SK-N-SH (cell line): ENCODE data around the gene LDAH. TPM values are rescaled to one million over a fixed set of nuclear protein-coding genes. Genes with fewer than 3 reads are reported as not detected.

ENCODE experiments used
- CTCF ChIA-PET: fragments of 300-600, 350-600 bp; formaldehyde crosslinking; extraction: SDS; loops from one replicate; lab custom pipeline; 2021; lab: Yijun Ruan, JAX
- POLR2A ChIA-PET: fragments of 350-600 bp; sonication (Branson Sonifier 250); formaldehyde crosslinking; extraction: SDS; loops from one replicate; lab custom pipeline; 2020; ENCODE audit warnings: antibody characterized with exemption, inconsistent platforms; lab: Yijun Ruan, JAX
- DNase-seq: peaks from one replicate; pipeline ENCODE4 v3.0.0; 2012
- H2AFZ ChIP-seq: fragments of 200-600 bp; sonication (generic); 2 replicates; pipeline ENCODE4 v1.8.1; 2016; ENCODE audit warnings: antibody characterized with exemption, mild to moderate bottlenecking, low read depth
- H3F3A ChIP-seq: fragments of 200-600 bp; sonication (generic); replicated peaks from 2 replicates; pipeline ENCODE3; 2016; ENCODE audit warnings: antibody characterized with exemption, mild to moderate bottlenecking; ENCODE audit not compliant: insufficient read depth
- H3K27ac ChIP-seq, 2 experiments: fragments of 200-500 bp in 1 of 2; fragments of 200-600 bp in 1 of 2; sonication (Bioruptor generic) in 1 of 2; sonication (generic), shearing (Covaris generic) in 1 of 2; 2 replicates each; pipeline versions ENCODE4 v1.5.1 to v1.6.1; 2014 to 2016; ENCODE audit warnings: low read depth in 2 of 2, inconsistent platforms in 1 of 2, low read length in 1 of 2, mild to moderate bottlenecking in 1 of 2, mixed read lengths in 1 of 2
- H3K27me3 ChIP-seq: fragments of 200-600 bp; sonication (generic), shearing (Covaris generic); 2 replicates; pipeline ENCODE4 v1.6.1; 2016; ENCODE audit warnings: mixed run types; ENCODE audit not compliant: insufficient read depth
- H3K36me3 ChIP-seq, 2 experiments: fragments of 200-500 bp in 1 of 2; fragments of 200-600 bp in 1 of 2; sonication (Bioruptor generic) in 1 of 2; sonication (generic) in 1 of 2; replicated peaks in 1 of 2; 2 replicates each; pipeline versions ENCODE3 to v1.5.1; 2014 to 2016; ENCODE audit warnings: low read length in 1 of 2, mild to moderate bottlenecking in 1 of 2; ENCODE audit not compliant: insufficient read depth in 2 of 2, control insufficient read depth in 1 of 2
- H3K4me1 ChIP-seq, 2 experiments: fragments of 200-500 bp in 1 of 2; fragments of 200-600 bp in 1 of 2; sonication (Bioruptor generic) in 1 of 2; sonication (generic), shearing (Covaris generic) in 1 of 2; 2 replicates each; pipeline versions ENCODE4 v1.5.1 to v1.6.1; 2014 to 2016; ENCODE audit warnings: low read depth in 1 of 2, low read length in 1 of 2, mixed run types in 1 of 2; ENCODE audit not compliant: insufficient read depth in 2 of 2, control insufficient read depth in 1 of 2
- H3K4me2 ChIP-seq: fragments of 200-600 bp; sonication (generic), shearing (Covaris generic); 2 replicates; pipeline ENCODE4 v1.6.1; 2017; ENCODE audit warnings: mixed run types
- H3K4me3 ChIP-seq, 2 experiments: fragments of 200-500 bp in 1 of 2; fragments of 200-600 bp in 1 of 2; sonication (Bioruptor generic) in 1 of 2; sonication (generic), shearing (Covaris generic) in 1 of 2; 2 replicates each; pipeline versions ENCODE4 v1.5.1 to v1.8.1; 2014 to 2016; ENCODE audit warnings: low read depth in 2 of 2, inconsistent platforms in 1 of 2, low read length in 1 of 2, mild to moderate bottlenecking in 1 of 2, mixed read lengths in 1 of 2, moderate library complexity in 1 of 2
- H3K79me2 ChIP-seq: fragments of 200-600 bp; sonication (generic); 2 replicates; pipeline ENCODE4 v1.8.1; 2017; ENCODE audit warnings: mild to moderate bottlenecking; ENCODE audit not compliant: insufficient read depth
- H3K9ac ChIP-seq: fragments of 200-600 bp; sonication (generic); 2 replicates; pipeline ENCODE4 v1.6.1; 2017; ENCODE audit warnings: mixed run types
- H3K9me2 ChIP-seq: fragments of 200-600 bp; sonication (generic); 2 replicates; pipeline ENCODE4 v1.6.1; 2017; ENCODE audit warnings: mixed run types
- H3K9me3 ChIP-seq: fragments of 200-600 bp; sonication (generic); 2 replicates; pipeline ENCODE4 v1.6.1; 2017; ENCODE audit warnings: mixed run types, mild to moderate bottlenecking, moderate library complexity
- H4K20me1 ChIP-seq: fragments of 200-600 bp; sonication (generic); 2 replicates; pipeline ENCODE4 v1.6.1; 2017; ENCODE audit warnings: mild to moderate bottlenecking, mixed run types; ENCODE audit not compliant: insufficient read depth
- CTCF ChIP-seq: fragments of 200-600 bp; sonication (generic); IDR thresholded peaks from 2 replicates; pipeline ENCODE4 v1.6.1; 2017; ENCODE audit warnings: antibody characterized with exemption, mild to moderate bottlenecking, moderate library complexity
- EP300 ChIP-seq, 2 experiments: IDR thresholded peaks; 2 replicates each; pipeline versions ENCODE4 v1.4.0 to v1.6.1; 2012; ENCODE audit warnings: borderline replicate concordance in 1 of 2, low read depth in 1 of 2, low read length in 1 of 2
- EZH2phosphoT487 ChIP-seq: fragments of 200-600 bp; sonication (generic); IDR thresholded peaks from 2 replicates; pipeline ENCODE4 v1.6.1; 2017; ENCODE audit warnings: low read depth, mixed run types, mild to moderate bottlenecking, antibody characterized with exemption, moderate library complexity, borderline replicate concordance
- FOXM1 ChIP-seq: IDR thresholded peaks from 2 replicates; pipeline ENCODE4 v1.4.0; 2012; ENCODE audit warnings: low read depth, mild to moderate bottlenecking
- GABPA ChIP-seq: IDR thresholded peaks from 2 replicates; pipeline ENCODE4 v1.4.0; 2012; ENCODE audit warnings: low read depth, mild to moderate bottlenecking
- GATA2 ChIP-seq: sonication (generic); formaldehyde crosslinking; IDR thresholded peaks from 2 replicates; pipeline ENCODE4 v1.5.0; 2020; ENCODE audit warnings: mild to moderate bottlenecking, missing genetic modification reagents
- JUND ChIP-seq: IDR thresholded peaks from 2 replicates; pipeline ENCODE4 v1.4.0; 2012
- MAX ChIP-seq: IDR thresholded peaks from 2 replicates; pipeline ENCODE4 v1.4.0; 2012; ENCODE audit warnings: low read depth
- MEF2A ChIP-seq: IDR thresholded peaks from 2 replicates; pipeline ENCODE4 v1.4.0; 2012; ENCODE audit warnings: low read depth, borderline replicate concordance
- MXI1 ChIP-seq: IDR thresholded peaks from 2 replicates; pipeline ENCODE4 v1.6.1; 2012; ENCODE audit warnings: mild to moderate bottlenecking, low read depth, low read length, improper control_type of control experiment
- NFIC ChIP-seq: IDR thresholded peaks from 2 replicates; pipeline ENCODE4 v1.4.0; 2012; ENCODE audit warnings: borderline replicate concordance
- PBX3 ChIP-seq: IDR thresholded peaks from 2 replicates; pipeline ENCODE4; 2012
- RFX5 ChIP-seq: IDR thresholded peaks from 2 replicates; pipeline ENCODE4 v1.6.1; 2012; ENCODE audit warnings: mild to moderate bottlenecking, improper control_type of control experiment, low read length
- RXRA ChIP-seq: IDR thresholded peaks from 2 replicates; pipeline ENCODE4 v1.4.0; 2012; ENCODE audit warnings: low read depth, mild to moderate bottlenecking, borderline replicate concordance
- SMC3 ChIP-seq: IDR thresholded peaks from 2 replicates; pipeline ENCODE4 v1.6.1; 2012; ENCODE audit warnings: low read depth, low read length, improper control_type of control experiment
- TAF1 ChIP-seq: IDR thresholded peaks from 2 replicates; pipeline ENCODE4 v1.6.1; 2012; ENCODE audit warnings: low read depth, mild to moderate bottlenecking, low read length, moderate library complexity, borderline replicate concordance
- TCF12 ChIP-seq: IDR thresholded peaks from 2 replicates; pipeline ENCODE4 v1.4.0; 2012
- USF2 ChIP-seq: fragments of 150-350 bp; IDR thresholded peaks from 2 replicates; pipeline ENCODE4 v1.6.1; 2017; ENCODE audit warnings: antibody characterized with exemption, low read length, low read depth, borderline replicate concordance
- ZBTB33 ChIP-seq: IDR thresholded peaks from 2 replicates; pipeline ENCODE4 v1.4.0; 2012; ENCODE audit warnings: low read depth, borderline replicate concordance
- WGBS: methylation state at CpG from one replicate; pipeline ENCODE4 v1.1.6; 2017; ENCODE audit warnings: low lambda C conversion rate; 5-methylcytosine and 5-hydroxymethylcytosine counted together
- polyA plus RNA-seq, 3 experiments: library from polyadenylated mRNA; depleted of rRNA; stranded (reverse); fragments of >200 nt; gene quantifications; 2 replicates each; pipeline ENCODE4 v1.2.3, GENCODE V29; 2012

LDAH gene
- polyA plus RNA-seq, 1 of the 3 experiments (the other 2 are of a cell fraction) = 12.7 TPM

- Histone ChIP-seq H3K9me2 (no peaks in the 10 kb centered on the region), H3K27me3 (no peaks in the 10 kb centered on the region), H3K79me2 (no peaks in the 10 kb centered on the region), H3F3A (peaks cover 4% of the 10 kb centered on the region), H3K4me2 (no peak overlapping the region), H3K4me1 (peaks cover 19 to 26% of the 10 kb centered on the region in 2 experiments; a peak in 3 of 4 replicates), H3K9ac (no peak overlapping the region), H4K20me1 (peaks cover 7% of the 10 kb centered on the region), H3K9me3 (no peaks in the 10 kb centered on the region), H3K4me3 (no peak overlapping the region), H3K27ac (no peak overlapping the region), H2AFZ (no peak overlapping the region), H3K36me3 (peaks cover 0 to 10% of the 10 kb centered on the region in 2 experiments)
- no peak for DNase-seq
- CTCF ChIA-PET = interaction anchor here (0.9 to 10.9 kb wide), 7 partner anchors 13 to 268 kb away, joined by 3 to 156 read pairs (median 6); partner anchors contain the start of gene RHOB
- POLR2A ChIA-PET = interaction anchor here (5.9 kb wide), 1 partner anchor 199 kb away, joined by 40 read pairs; the partner anchor contains the start of gene RHOB
- WGBS = 95% methylated on average over 19 of the region's 20 CpGs
- no peak for TF ChIP-seq RXRA
Measured at GRCh38 chr2:20646446-20646845, 176.5 kb downstream of the LDAH start.

- H4K20me1 ChIP-seq = peaks cover 9% of the 10 kb centered on the region
- no peak overlapping the region for H3K4me3 ChIP-seq
- no peaks in the 10 kb centered on the region for H3K79me2 ChIP-seq
Measured at GRCh38 chr2:20645761-20646160, 177.1 kb downstream of the LDAH start.

GRCh38 chr2:20645301-20645701 is 177.6 kb downstream of the LDAH start:
- no peak overlapping the region for H3K4me3 ChIP-seq
- peaks cover 0 to 10% of the 10 kb centered on the region in 2 experiments for H3K36me3 ChIP-seq
- no peaks in the 10 kb centered on the region for H3K9me2 ChIP-seq
- 82% methylated on average over 6 of the region's 14 CpGs for WGBS
- peaks cover 4% of the 10 kb centered on the region for H3F3A ChIP-seq
- no peaks in the 10 kb centered on the region for H3K79me2 ChIP-seq
- DNase-seq = no peak
- H3K9ac ChIP-seq = no peak overlapping the region
- H3K9me3 ChIP-seq = no peaks in the 10 kb centered on the region
- H4K20me1 ChIP-seq = peaks cover 9% of the 10 kb centered on the region
- H3K4me2 ChIP-seq = no peak overlapping the region
- no peak overlapping the region for H2AFZ ChIP-seq
- POLR2A ChIA-PET = no interaction called here
- H3K27me3 ChIP-seq = no peaks in the 10 kb centered on the region
- CTCF ChIA-PET = interaction anchor here (3.7 to 10.9 kb wide), 4 partner anchors 12 to 206 kb away, joined by 27 to 188 read pairs (median 162); partner anchors contain the start of gene RHOB
- H3K27ac ChIP-seq = no peak overlapping the region
- H3K4me1 ChIP-seq = peaks cover 21 to 27% of the 10 kb centered on the region in 2 experiments; a peak in 3 of 4 replicates
- TF ChIP-seq FOXM1 = no peak
- TF ChIP-seq USF2 = no peak
- no peak for TF ChIP-seq CTCF
- no peak for TF ChIP-seq ZBTB33
- no peak for TF ChIP-seq SMC3
- no peak for TF ChIP-seq PBX3
- TF ChIP-seq MAX = no peak

More at GRCh38 chr2:20645761-20646160, 177.1 kb downstream of the LDAH start:
- H3K27ac ChIP-seq = no peak overlapping the region
- no peaks in the 10 kb centered on the region for H3K27me3 ChIP-seq
- no peak overlapping the region for H2AFZ ChIP-seq
- no peaks in the 10 kb centered on the region for H3K9me3 ChIP-seq
- CTCF ChIA-PET = interaction anchor here (1.4 to 10.9 kb wide), 3 partner anchors 13 to 267 kb away, joined by 6 to 156 read pairs (median 10); no protein-coding TSS in a partner anchor
- H3K4me1 ChIP-seq = peaks cover 21 to 29% of the 10 kb centered on the region in 2 experiments; a peak in 3 of 4 replicates
- 89% methylated on average over 10 of the region's 10 CpGs for WGBS
- no peak overlapping the region for H3K9ac ChIP-seq
- DNase-seq = no peak
- no peaks in the 10 kb centered on the region for H3K9me2 ChIP-seq
- no peak for TF ChIP-seq EP300 (IDR thresholded peaks at IDR 0.05; ENCODE audit: borderline replicate concordance in 1 of 2, low read depth in 1 of 2, low read length in 1 of 2)
- TF ChIP-seq TCF12 = no peak
- no peak for TF ChIP-seq RFX5
- TF ChIP-seq NFIC = no peak
- TF ChIP-seq RXRA = no peak
- TF ChIP-seq MAX = no peak
- no peak for TF ChIP-seq MXI1
- no peak for TF ChIP-seq EZH2phosphoT487
- no peak for TF ChIP-seq MEF2A
- no peak for TF ChIP-seq GABPA
- TF ChIP-seq JUND = no peak
- no peak for TF ChIP-seq GATA2 (CRISPR knock-in tag)
- TF ChIP-seq TAF1 = no peak
- POLR2A ChIA-PET = no interaction called here
- H3K4me2 ChIP-seq = no peak overlapping the region
- H3K36me3 ChIP-seq = peaks cover 0 to 10% of the 10 kb centered on the region in 2 experiments
- H3F3A ChIP-seq = peaks cover 4% of the 10 kb centered on the region
